HL-60/S4 treated with retinoic acid at 250 ng/mL for 4 days and 3 days (cell line): ENCODE results near the gene LNPK.
"Not testable (repeated sequence)": the region's sequence is repeated elsewhere in the genome, so short reads cannot be mapped to it uniquely, and the experiment has no call there.

Experiments
- in situ Hi-C: fragments of 300-500 bp; cut with MboI; formaldehyde crosslinking; loops from 2 replicates; pipeline ENCODE4 v1.7.0; 2022; ENCODE audit warnings: low sequenced_read_pairs

The LNPK gene

GRCh38 chr2:175913849-175914743 is 88.0 kb downstream of the LNPK start:
- in situ Hi-C loops, result not testable (repeated sequence)

- in situ Hi-C loops, result not testable (repeated sequence)
Measured at GRCh38 chr2:175913267-175913666, 88.8 kb downstream of the LNPK start.

- in situ Hi-C loops, result no loop called here
Measured at GRCh38 chr2:175904035-175904434, 98.0 kb downstream of the LNPK start.

GRCh38 chr2:175903384-175903936 is 98.6 kb downstream of the LNPK start:
- in situ Hi-C loops, result no loop called here

- in situ Hi-C loops, result not testable (repeated sequence)
Measured at GRCh38 chr2:175895957-175896356, 106.1 kb downstream of the LNPK start.

- in situ Hi-C loops, result no loop called here
Measured at GRCh38 chr2:175892046-175892445, 110.0 kb downstream of the LNPK start.

GRCh38 chr2:175890636-175891242 is 111.3 kb downstream of the LNPK start:
- in situ Hi-C loops, result no loop called here

GRCh38 chr2:175889701-175890302 is 112.3 kb downstream of the LNPK start:
- in situ Hi-C loops, result no loop called here

GRCh38 chr2:175887776-175888175 is 114.3 kb downstream of the LNPK start:
- in situ Hi-C loops, result no loop called here

GRCh38 chr2:175884697-175885393 is 117.2 kb downstream of the LNPK start:
- in situ Hi-C loops, result no loop called here

- in situ Hi-C loops, result no loop called here
Measured at GRCh38 chr2:175883586-175884194, 118.4 kb downstream of the LNPK start.

- in situ Hi-C loops, result no loop called here
Measured at GRCh38 chr2:175879679-175880078, 122.4 kb downstream of the LNPK start.

GRCh38 chr2:175877845-175878544 is 124.1 kb downstream of the LNPK start:
- in situ Hi-C loops, result no loop called here

- in situ Hi-C loops, result no loop called here
Measured at GRCh38 chr2:175874291-175874690, 127.8 kb downstream of the LNPK start.
